ENCODE measurements around the gene TLE7.

Gene TLE7

GRCh38 chr16:71383054-71383773 lies 58.6 kb downstream of the TLE7 start:
- DNase-seq (ENCODE audit: low read depth): no peak
- H3K4me3 ChIP-seq (ENCODE audit: low read depth, low read length): no peak overlapping the region

DNA sequence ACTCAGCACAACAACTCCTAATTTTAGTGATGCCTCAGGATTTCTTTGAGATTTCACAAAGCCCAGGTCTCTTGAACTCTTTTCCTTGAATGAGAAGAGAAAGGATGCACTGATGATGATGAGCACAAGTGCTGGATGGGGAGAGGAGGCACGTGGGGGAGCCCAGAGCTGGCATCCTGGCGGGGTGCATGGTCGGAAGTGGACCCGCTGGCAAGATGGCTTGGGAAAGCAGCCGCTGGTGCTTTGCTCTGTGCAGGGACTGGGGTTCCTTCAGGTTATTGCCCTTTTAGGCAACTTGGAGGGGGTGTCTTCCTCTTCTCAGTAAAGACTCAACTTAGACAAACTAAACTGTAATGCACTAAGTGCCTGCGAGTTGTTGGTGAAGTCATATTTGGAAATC lies 61.0 kb downstream of the TLE7 start:
- no peak for DNase-seq (ENCODE audit: low read depth)
- no peak overlapping the region for H3K4me3 ChIP-seq (ENCODE audit: low read depth, low read length)
